ENCODE results near the gene NLRP14.
A peak's percentile ranks its signal among the peaks of the same experiment; 100 is the strongest.

Gene NLRP14

GRCh38 chr11:6992457-6993417, 27.5 kb upstream of the NLRP14 start:
- H3K4me3 ChIP-seq (ENCODE audit: control insufficient read depth, low read depth, low read length): peak overlapping the region; percentile 2; the same call in 1 of the 2 replicates
- DNase-seq (ENCODE audit: low read depth): peak; percentile 84
- TF ChIP-seq CTCF (IDR thresholded peaks at IDR 0.05; ENCODE audit: control insufficient read depth, insufficient read depth, low read depth, low read length, missing control alignments): no peak

GRCh38 chr11:6995703-6996102, 24.6 kb upstream of the NLRP14 start:
- TF ChIP-seq CTCF (IDR thresholded peaks at IDR 0.05; ENCODE audit: control insufficient read depth, insufficient read depth, low read depth, low read length, missing control alignments): no peak

GRCh38 chr11:7004482-7004881, 15.8 kb upstream of the NLRP14 start:
- no peak for TF ChIP-seq CTCF (IDR thresholded peaks at IDR 0.05; ENCODE audit: control insufficient read depth, insufficient read depth, low read depth, low read length, missing control alignments)
- DNase-seq (ENCODE audit: low read depth): peak; percentile 45
- H3K4me3 ChIP-seq (ENCODE audit: control insufficient read depth, low read depth, low read length): no peak overlapping the region

More at GRCh38 chr11:6995703-6996102, 24.6 kb upstream of the NLRP14 start:
- DNase-seq (ENCODE audit: low read depth): no peak
- no peak overlapping the region for H3K4me3 ChIP-seq (ENCODE audit: control insufficient read depth, low read depth, low read length)

GRCh38 chr11:7014118-7014517, 6.2 kb upstream of the NLRP14 start:
- no peak overlapping the region for H3K4me3 ChIP-seq (ENCODE audit: control insufficient read depth, low read depth, low read length)
- DNase-seq (ENCODE audit: low read depth): no peak
- TF ChIP-seq CTCF (IDR thresholded peaks at IDR 0.05; ENCODE audit: control insufficient read depth, insufficient read depth, low read depth, low read length, missing control alignments): no peak

- no peak overlapping the region for H3K4me3 ChIP-seq (ENCODE audit: control insufficient read depth, low read depth, low read length)
Observed at GRCh38 chr11:7016011-7016410, 4.3 kb upstream of the NLRP14 start.

More at GRCh38 chr11:7016011-7016410, 4.3 kb upstream of the NLRP14 start:
- DNase-seq (ENCODE audit: low read depth): no peak
- no peak for TF ChIP-seq CTCF (IDR thresholded peaks at IDR 0.05; ENCODE audit: control insufficient read depth, insufficient read depth, low read depth, low read length, missing control alignments)

Measured in AG09309 (cell line).